ENCODE data around the gene PCNT.
"Not testable (repeated sequence)": the region's sequence is repeated elsewhere in the genome, so short reads cannot be mapped to it uniquely, and the experiment has no call there.

The PCNT gene

GRCh38 chr21:46456750-46457149 is 132.8 kb downstream of the PCNT start:
- no peak overlapping the region for H3K4me3 ChIP-seq (ENCODE audit: low read depth, low read length)
- no peak for DNase-seq (ENCODE audit: low read depth)

DNA sequence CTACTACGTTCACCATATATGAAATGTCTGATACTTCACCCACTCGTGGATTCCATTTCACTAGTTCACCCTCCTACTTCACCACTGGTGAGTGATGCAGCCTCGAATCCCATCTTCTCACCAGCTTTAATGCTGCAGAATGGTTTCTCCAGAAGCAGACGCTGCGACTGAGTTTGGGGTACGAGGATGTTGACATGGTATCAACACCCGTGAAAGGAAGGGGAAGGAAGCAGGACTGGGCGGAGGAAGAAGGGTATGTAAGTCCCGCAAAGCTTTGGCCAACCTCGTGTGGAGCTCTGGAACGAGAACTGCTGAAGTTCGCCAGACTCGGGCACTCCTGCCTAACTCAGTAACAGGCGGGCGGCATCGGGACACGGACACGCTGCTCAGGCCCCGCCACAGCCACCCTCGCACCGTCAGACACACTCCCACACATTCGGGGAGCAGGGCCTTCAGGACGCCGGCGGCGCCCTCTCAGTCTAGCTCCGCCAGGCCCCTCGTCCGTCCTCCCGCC is 133.9 kb downstream of the PCNT start:
- DNase-seq (ENCODE audit: low read depth), result peak; percentile 8

DNA sequence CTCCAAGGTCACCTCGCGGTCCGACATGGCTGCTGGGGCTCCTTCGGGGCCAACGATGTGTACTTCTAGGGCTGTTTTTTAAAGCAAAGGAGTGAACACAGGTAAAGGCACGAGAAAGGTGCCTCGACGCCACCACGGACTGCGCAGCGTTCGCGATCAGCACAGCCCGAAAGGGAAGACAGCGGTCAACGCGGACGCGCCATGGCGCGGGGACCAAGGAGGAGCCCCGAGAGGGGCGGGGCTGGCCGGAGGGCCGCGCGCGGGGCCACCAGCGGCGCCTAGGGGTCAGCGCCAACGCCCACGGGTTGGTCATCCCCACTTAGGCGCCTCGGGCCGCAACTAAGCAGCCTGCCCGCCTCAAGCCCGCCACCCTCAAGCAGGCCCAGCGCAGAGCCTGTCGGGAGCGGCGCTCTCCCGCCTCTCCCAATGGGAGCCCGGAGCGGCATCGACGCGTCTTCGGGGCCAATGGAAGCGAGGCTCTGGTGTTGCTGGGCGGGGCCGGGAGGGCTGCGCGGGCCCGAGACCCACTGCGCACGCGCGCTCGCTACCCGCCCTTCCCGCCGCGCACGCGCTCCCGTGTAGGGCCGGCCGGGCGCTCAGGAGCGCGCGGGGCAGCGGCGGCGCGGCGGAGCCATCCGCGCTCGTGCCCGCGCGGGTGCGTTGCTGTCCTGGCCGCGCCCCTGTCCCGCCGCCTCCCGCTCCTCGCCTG is 134.5 kb downstream of the PCNT start, which contains the start of gene DIP2A:
Gene DIP2A (plus strand): TSS at position 577 of the 709 bp plus-strand sequence. CDS start 241 bp downstream, outside the sequence.
- DNase-seq (ENCODE audit: low read depth), result peak; percentile 91
- peak within 1 kb of the TSS; percentile 95 for H3K4me3 ChIP-seq (ENCODE audit: low read depth, low read length)

More for the DNA sequence above, 133.9 kb downstream of the PCNT start:
- H3K4me3 ChIP-seq (ENCODE audit: low read depth, low read length), result peak overlapping the region; percentile 95

DNA sequence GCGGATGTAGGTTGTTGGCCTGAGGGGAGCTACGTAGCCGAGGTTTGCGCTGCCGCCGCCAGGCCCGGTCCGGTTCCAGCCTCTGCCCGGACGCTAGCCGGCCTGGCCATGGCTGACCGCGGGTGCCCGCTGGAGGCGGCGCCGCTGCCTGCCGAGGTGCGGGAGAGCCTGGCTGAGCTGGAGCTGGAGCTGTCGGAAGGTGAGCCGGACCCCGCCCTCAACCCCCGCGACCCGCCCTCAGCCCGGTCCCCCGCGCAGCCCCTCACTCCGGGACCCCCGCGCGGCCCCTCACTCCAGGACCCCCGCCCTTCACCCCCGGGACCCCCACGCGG is 135.0 kb downstream of the PCNT start:
- no peak for DNase-seq (ENCODE audit: low read depth)
- H3K4me3 ChIP-seq (ENCODE audit: low read depth, low read length), result peak overlapping the region; percentile 87

- DNase-seq (ENCODE audit: low read depth), result no peak
- peak overlapping the region; percentile 87 for H3K4me3 ChIP-seq (ENCODE audit: low read depth, low read length)
These were observed 135.6 kb downstream of the PCNT start for GRCh38 chr21:46459356-46460112.

- no peak overlapping the region for H3K4me3 ChIP-seq (ENCODE audit: low read depth, low read length)
- no peak for DNase-seq (ENCODE audit: low read depth)
These were observed 138.0 kb downstream of the PCNT start for GRCh38 chr21:46461909-46462308.

- H3K4me3 ChIP-seq (ENCODE audit: low read depth, low read length), result not testable (repeated sequence)
These were observed 141.2 kb downstream of the PCNT start for GRCh38 chr21:46465153-46465552.

DNA sequence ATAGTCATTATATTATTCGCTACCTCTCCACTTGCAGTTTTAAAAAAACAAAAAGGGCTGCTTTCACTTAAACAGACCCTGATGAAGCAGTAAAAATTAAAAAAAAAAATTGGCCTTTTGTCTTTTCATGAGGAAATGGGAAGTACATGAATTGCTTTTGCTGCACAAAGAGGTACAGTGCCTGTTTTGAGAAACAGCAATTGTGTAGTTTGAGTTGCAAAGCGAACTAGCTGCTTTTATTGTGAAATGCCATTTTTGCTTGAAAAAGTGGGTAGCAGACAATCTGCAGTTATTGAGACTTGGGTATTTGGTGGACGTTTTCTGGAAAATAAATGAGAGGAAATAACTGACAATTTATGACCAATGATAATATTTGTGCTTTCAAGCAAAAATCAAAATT is 141.7 kb downstream of the PCNT start:
- H3K4me3 ChIP-seq (ENCODE audit: low read depth, low read length), result no peak overlapping the region
- no peak for DNase-seq (ENCODE audit: low read depth)

More at GRCh38 chr21:46465153-46465552, 141.2 kb downstream of the PCNT start:
- DNase-seq (ENCODE audit: low read depth), result not testable (repeated sequence)

GRCh38 chr21:46468108-46468774 is 144.3 kb downstream of the PCNT start:
- DNase-seq (ENCODE audit: low read depth), result no peak

DNA sequence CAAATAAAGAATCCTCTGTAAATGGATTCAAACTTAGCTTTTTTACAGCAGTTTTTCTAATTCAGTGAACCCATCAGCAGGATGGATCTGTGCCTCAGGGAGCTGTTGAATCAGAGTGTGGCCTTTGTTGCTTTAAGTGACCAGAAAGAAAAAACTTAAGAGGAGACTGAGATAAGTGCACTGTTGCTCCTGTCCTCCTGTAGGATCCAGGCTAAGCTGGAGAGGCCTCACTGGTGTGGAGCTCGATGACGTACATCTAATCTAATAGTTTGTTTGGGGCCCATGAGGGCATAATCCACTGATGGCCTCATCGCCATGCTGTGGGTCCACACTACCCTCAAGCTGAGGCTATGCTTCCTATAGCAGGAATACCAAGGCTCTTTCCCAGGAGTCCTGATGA is 145.3 kb downstream of the PCNT start:
- no peak overlapping the region for H3K4me3 ChIP-seq (ENCODE audit: low read depth, low read length)
- DNase-seq (ENCODE audit: low read depth), result no peak

More at GRCh38 chr21:46468108-46468774, 144.3 kb downstream of the PCNT start:
- no peak overlapping the region for H3K4me3 ChIP-seq (ENCODE audit: low read depth, low read length)

DNA sequence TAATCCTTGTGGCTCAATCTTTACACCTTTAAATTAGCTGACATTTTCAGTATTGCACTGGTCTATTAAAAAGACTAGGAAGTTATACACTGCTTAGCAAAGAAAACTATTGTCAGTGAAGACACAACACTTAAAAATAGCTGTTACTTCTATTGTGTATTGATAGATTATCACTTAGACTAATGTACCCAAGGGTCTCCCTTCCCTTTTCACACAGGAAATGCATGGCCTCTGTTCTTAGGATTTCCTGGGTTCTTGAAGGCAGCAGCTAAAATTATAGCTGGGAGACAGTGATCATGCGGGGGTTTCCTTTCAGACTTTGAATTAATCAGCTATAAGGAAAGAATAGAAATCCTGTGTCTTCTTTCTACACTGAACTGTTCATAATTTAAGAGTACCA is 147.6 kb downstream of the PCNT start:
- DNase-seq (ENCODE audit: low read depth), result no peak

DNA sequence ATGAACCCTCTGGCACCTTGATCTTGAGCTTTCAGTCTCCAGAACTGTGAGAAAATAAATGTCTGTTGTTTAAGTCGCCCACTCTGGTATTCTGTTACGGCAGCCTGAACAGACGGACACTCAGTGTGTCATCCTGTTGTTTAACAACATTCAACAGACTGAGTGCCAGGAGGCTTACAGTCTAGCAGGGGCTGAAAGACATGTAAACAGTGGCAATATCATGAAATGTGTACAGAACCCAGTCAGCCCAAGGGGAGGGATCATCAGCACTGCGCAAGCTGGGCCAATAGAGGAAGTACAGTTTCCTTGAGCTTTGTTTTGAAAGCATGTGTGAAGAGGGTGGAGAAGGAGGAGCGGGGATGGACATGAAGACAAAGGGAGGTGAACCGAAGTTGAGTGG is 148.3 kb downstream of the PCNT start:
- no peak for DNase-seq (ENCODE audit: low read depth)

More for the DNA sequence above, 147.6 kb downstream of the PCNT start:
- no peak overlapping the region for H3K4me3 ChIP-seq (ENCODE audit: low read depth, low read length)

GRCh38 chr21:46474382-46474781 is 150.4 kb downstream of the PCNT start:
- no peak for DNase-seq (ENCODE audit: low read depth)
- H3K4me3 ChIP-seq (ENCODE audit: low read depth, low read length), result no peak overlapping the region

More for the DNA sequence above, 148.3 kb downstream of the PCNT start:
- H3K4me3 ChIP-seq (ENCODE audit: low read depth, low read length), result no peak overlapping the region

DNA sequence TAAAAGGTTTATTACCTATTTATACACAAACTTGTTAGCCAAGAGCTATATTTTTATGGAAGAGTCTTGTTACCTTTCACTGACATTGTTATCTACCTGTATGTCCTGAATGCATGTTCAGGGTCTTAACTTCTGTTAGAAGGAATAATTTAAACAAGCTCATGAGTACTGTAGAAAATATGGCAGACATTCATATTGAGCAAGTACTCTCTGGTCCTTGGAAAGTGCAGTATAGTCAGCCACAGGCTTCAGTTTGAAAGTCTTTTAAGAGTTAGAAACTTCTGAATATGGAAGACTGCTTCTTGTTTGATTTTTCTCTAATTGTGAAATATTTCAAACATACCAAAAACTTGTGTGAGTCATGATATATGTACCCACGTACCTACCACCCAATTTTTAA is 151.3 kb downstream of the PCNT start:
- DNase-seq (ENCODE audit: low read depth), result no peak
- H3K4me3 ChIP-seq (ENCODE audit: low read depth, low read length), result no peak overlapping the region

- no peak for DNase-seq (ENCODE audit: low read depth)
- H3K4me3 ChIP-seq (ENCODE audit: low read depth, low read length), result no peak overlapping the region
These were observed 153.8 kb downstream of the PCNT start for GRCh38 chr21:46477765-46478164.

DNA sequence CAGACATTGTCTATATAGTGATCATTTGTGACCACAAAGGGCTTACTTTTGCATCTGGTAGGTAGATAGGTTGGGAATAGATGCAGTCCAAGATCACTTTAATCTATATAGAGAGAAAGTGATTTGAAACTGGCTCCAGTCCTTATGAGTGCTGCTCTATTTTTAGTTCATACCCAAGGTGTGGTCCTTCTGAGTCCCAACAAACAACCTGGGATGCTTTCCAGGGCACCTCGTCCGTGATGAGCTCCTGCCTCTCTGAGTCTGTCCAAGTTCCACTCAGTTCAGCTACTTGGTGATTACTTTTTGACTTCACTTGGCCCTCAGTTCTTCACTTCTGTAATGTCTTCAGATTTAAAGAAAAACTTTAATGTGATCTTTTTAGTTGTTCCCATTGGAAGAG is 155.0 kb downstream of the PCNT start:
- no peak for DNase-seq (ENCODE audit: low read depth)
- H3K4me3 ChIP-seq (ENCODE audit: low read depth, low read length), result no peak overlapping the region

DNA sequence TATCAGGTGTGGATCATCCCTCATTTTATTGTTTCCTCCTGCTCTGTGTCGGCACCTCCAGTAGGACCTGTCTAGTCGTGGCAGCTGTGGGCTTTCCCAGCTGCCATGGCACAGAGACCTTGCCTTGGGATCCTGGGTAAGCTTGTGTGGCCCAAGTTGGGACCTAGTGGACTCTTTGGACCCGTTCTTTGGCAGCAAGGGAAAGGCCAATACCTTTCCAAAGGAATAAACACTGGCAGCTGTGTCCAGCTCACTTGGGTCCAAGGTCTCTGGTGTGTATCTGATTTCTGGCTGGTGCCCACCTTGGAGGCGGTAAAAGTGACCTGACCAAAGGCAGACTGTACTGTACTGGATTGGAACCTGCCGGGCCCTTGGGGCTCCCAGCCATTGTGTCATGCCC is 156.5 kb downstream of the PCNT start:
- no peak for DNase-seq (ENCODE audit: low read depth)
- no peak overlapping the region for H3K4me3 ChIP-seq (ENCODE audit: low read depth, low read length)

- H3K4me3 ChIP-seq (ENCODE audit: low read depth, low read length), result no peak overlapping the region
- no peak for DNase-seq (ENCODE audit: low read depth)
These were observed 158.4 kb downstream of the PCNT start for GRCh38 chr21:46482225-46482845.

GRCh38 chr21:46482846-46483231 is 158.9 kb downstream of the PCNT start:
- H3K4me3 ChIP-seq (ENCODE audit: low read depth, low read length), result no peak overlapping the region
- DNase-seq (ENCODE audit: low read depth), result no peak
